Skin of body (tissue), 2 donors: ENCODE data around the gene MYO15B. TPM values are rescaled to one million over a fixed set of nuclear protein-coding genes. Genes with fewer than 3 reads are reported as not detected.
A peak's percentile ranks its signal among the peaks of the same experiment; 100 is the strongest.

Experiments
- DNase-seq: peaks from one replicate; lab custom pipeline; 2025; lab: John Stamatoyannopoulos, UW
- total RNA-seq: library from RNA; depleted of rRNA; stranded (reverse); fragments of >200 nt; gene quantifications from one replicate; pipeline ENCODE4 v1.2.3, GENCODE V29; 2014

The MYO15B gene
- total RNA-seq, 1 donor from 2014 or later, result 117 TPM

GRCh38 chr17:75664099-75664549 is 76.5 kb downstream of the MYO15B start:
- DNase-seq, result no peak

GRCh38 chr17:75665981-75666380 is 78.4 kb downstream of the MYO15B start:
- DNase-seq, result no peak

GRCh38 chr17:75666959-75667790 is 79.6 kb downstream of the MYO15B start, which contains the start of the genes RECQL5 and SAP30BP:
Gene RECQL5 (minus strand): TSS chr17:75667154. CDS start chr17:75666557, 597 bp downstream.
Gene SAP30BP (plus strand): TSS chr17:75667338. CDS start chr17:75667373, 35 bp downstream.
- peak; percentile 98 for DNase-seq

GRCh38 chr17:75667825-75668224 is 80.2 kb downstream of the MYO15B start:
- no peak for DNase-seq

DNA sequence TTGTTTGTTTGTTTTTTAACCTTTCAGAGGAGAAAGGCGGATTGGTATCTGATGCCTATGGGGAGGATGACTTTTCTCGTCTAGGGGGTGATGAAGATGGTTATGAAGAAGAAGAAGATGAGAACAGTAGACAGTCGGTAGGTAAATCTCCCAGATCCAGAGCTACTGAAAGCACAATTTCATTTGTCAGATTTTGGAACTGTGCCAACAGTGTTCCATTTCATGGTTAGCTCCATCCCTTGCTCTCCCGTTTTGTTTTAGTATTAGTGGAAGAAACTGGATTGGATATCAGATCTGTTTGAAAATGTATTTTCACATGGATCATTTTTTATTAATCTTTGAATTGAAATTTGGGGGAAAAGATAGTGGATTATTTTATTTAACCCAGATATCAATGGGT is 80.9 kb downstream of the MYO15B start:
- DNase-seq, result no peak

DNA sequence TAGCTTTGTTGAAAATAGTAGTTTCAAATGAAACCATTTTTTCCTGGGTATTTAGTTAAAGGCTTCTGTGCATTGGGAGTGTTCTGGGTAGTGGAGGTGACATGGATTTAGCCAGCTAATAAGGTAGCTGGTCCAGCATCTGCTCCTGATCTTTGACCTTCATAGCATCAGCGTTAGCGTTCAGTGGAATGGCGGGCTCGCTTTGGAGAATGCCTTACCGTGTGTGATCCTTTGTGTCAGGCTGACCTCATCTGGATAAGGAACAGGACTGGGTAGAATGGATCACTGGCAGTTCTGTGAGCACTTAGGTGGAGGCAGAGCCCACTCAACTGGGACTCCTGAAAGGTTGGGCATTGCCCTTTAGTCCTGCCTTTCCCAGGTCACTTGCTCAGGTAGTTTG is 83.3 kb downstream of the MYO15B start:
- DNase-seq, result no peak

- DNase-seq, result no peak
These were observed 84.4 kb downstream of the MYO15B start for GRCh38 chr17:75672011-75672410.

DNA sequence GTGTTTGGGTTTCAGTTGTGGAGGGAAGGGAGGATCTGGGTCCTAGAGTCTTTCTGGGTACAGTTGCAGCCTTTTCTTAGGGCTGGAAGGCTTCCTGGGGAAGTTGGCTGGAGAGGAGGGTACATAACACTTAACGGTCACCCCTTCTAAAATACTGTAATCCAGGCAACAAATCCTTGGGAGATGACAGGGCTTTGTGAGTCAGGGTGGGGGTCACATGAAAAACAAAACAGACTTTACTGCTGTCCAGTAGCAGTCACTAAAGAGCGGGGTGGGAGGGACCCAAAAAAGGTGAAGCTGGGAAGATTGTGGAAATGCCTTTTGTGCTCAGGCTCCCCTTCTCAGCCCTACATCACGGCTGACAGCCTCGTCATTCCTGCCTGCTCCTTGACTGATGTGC is 85.9 kb downstream of the MYO15B start:
- no peak for DNase-seq

Other genes with a start within 250 kb of the MYO15B start
- gene GRB2, start 182.1 kb upstream of the MYO15B start, total RNA-seq, result 41.7 TPM
- 21.6 TPM for gene TMEM94, start 131.2 kb upstream of the MYO15B start, total RNA-seq
- 7.1 TPM for gene CASKIN2, start 72.3 kb upstream of the MYO15B start, total RNA-seq
- gene TSEN54, start 71.3 kb upstream of the MYO15B start, total RNA-seq, result 13.6 TPM
- 17.8 TPM for gene LLGL2, start 62.1 kb upstream of the MYO15B start, total RNA-seq
- gene SMIM5, start 45.6 kb downstream of the MYO15B start, total RNA-seq, result 7.2 TPM
- 22.3 TPM for gene RECQL5, start 79.4 kb downstream of the MYO15B start, total RNA-seq
- gene SAP30BP, start 79.5 kb downstream of the MYO15B start, total RNA-seq, result 41.4 TPM
- gene ITGB4, start 133.7 kb downstream of the MYO15B start, total RNA-seq, result 31.4 TPM
- gene GALK1, start 177.4 kb downstream of the MYO15B start, total RNA-seq, result 19.1 TPM
- gene UNK, start 197.0 kb downstream of the MYO15B start, total RNA-seq, result 39.2 TPM